ENCODE data around the gene SH3PXD2B. TPM values are rescaled to one million over a fixed set of nuclear protein-coding genes. Genes with fewer than 3 reads are reported as not detected.

SH3PXD2B gene
- total RNA-seq, result 43.5 and 59.2 TPM in 2 replicates

GRCh38 chr5:172454358-172455086 lies at the start of gene SH3PXD2B:
TSS of gene SH3PXD2B (minus strand) at chr5:172454525. CDS start at chr5:172454352, 173 bp downstream.

DNA sequence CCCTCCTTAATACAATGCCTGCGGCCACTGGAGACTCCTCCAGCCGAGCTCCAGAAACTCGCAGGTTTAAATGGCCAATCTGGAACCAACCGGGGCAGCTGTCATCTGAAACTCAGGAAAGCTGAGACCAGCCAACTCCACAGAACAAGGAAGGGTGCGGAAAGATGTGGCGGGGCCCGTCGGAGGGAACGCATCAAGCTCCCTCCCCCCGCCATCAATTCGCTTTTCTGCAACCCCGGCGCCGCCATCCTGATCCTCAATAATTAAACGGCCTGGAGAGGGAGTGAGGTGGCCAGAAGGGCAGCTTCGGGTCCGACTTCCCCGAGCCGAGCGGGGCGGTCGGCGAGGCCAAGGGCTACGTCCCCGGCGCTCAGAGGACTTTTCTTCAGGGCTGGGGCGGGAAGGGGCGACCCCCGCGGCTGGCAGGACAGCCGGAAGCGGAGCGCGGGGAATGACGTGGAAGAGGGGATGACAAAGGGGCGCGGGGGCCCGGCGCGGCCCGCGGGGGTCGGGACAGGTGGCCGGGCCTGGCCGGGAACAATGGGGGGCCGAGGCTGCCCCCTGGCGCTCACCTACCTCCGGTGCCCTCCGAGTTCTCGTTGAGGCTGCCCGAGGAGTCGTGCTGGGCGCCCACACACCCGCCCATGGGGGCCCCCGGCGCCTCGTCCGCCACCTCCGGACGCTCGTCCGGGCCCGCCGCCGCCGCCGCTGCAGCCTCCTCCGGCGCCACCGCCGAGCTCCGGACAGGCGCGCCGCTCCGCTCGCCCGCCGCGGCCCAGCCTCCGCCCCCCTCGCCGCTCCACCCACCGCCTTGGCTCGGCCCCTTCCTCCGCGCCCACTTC lies 171.1 kb downstream of the SH3PXD2B start, which contains the start of gene UBTD2:
UBTD2 (minus strand) TSS at position 745 of the 842 bp plus-strand sequence; CDS start at position 646, 99 bp downstream.

Other genes starting within 250 kb of the SH3PXD2B start
- 27.1 and 30.5 TPM in 2 replicates for gene UBTD2, start 170.8 kb downstream of the SH3PXD2B start, total RNA-seq
- gene NEURL1B, start 186.7 kb upstream of the SH3PXD2B start, total RNA-seq, result 1.5 and 17.2 TPM in 2 replicates